22Rv1 (cell line): ENCODE data around the gene PPP3CA.

Experiments
- CTCF ChIP-seq: fragments of 450-650 bp; IDR thresholded peaks from 2 replicates; pipeline ENCODE4 v1.5.1; 2017; ENCODE audit warnings: mild to moderate bottlenecking
- ZFX ChIP-seq: fragments of 450-650 bp; IDR thresholded peaks from 2 replicates; pipeline ENCODE4 v1.6.1; 2017; ENCODE audit warnings: antibody characterized with exemption, borderline replicate concordance

DNA sequence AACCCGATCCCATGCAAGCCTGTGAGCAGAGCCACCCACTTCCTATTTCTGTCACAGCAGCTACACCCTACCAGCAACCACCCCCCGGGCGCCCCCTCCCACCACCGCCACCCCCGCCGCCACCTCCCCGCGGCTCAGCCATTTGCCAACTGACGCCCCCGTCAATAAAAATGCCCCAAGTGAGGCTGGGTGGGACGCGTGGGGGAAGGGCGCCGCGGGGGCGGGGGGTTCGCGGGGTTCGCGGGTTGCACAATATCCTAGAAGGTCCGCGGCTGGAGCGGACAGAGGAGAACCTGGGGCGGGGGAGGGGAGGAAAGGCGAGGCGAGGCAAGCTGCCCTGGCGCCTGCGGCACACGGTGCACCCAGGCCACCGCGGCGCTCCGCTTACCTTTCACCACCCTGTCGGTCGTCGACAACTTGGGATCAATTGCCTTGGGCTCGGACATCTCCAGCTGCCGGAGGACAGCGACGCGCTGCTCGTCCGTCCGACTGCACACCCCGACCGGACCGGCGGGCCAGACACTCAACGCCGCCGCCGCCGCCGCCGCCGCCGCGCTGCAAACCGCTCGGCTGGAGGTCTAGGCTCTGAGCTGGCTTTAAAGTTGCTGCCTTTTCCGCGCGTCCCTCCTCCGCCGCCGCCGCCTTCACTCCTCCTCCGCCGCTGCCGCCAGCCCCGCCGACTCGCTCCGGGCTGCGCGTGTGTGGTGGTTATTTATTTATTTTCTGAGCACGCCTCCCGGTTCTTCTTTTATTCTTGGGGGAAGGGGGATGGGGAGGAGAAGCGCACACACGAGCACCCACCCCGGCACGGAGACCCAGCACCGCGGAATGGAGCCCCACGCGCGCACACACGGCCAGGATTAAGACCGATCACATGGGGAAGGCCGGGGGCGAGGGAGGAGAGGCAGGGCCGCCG lies 717 bp downstream of the PPP3CA start:
- no peak for TF ChIP-seq CTCF
- no peak for TF ChIP-seq ZFX
